ENCODE results near the gene PRDM16. TPM values are rescaled to one million over a fixed set of nuclear protein-coding genes. Genes with fewer than 3 reads are reported as not detected.

PRDM16 gene
- total RNA-seq, 2 experiments from 2014 or later = 0.05 to 0.20 TPM

DNA sequence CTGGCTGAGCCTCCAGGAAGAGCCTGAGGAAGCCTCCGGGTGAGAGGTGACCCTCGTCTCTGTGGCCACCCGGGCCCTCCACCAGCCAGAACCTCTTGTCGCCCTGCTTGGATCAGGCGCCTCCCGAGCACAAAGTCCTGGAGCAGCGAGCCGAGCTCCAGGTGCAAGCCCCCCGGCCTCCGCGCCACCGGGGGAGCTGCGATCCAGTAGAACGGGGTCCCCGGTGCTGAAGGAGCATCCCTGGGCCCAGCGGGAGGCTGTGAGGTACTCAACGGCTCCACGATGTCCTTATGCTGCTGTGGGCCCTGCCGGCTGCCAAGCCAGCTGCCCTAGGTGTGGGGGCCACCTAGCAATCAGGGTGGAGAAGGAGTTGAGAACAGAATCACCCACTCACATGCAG lies 102.8 kb downstream of the PRDM16 start:
- Mint-ChIP-seq H3K27me3 (ENCODE audit: low read depth) (peaks cover 37% of the 10 kb centered on the region), H3K9me3 (no peaks in the 10 kb centered on the region), H3K27ac (no peak overlapping the region), H3K4me3 (no peak overlapping the region), H3K36me3 (ENCODE audit: low read depth) (no peaks in the 10 kb centered on the region), H3K4me1 (ENCODE audit: low read depth) (no peaks in the 10 kb centered on the region)
- intact Hi-C loops (cut with micrococcal nuclease) = loop anchor here (1.0 kb wide), 1 partner anchor 21 kb away; no protein-coding TSS in a partner anchor
- no peak for DNase-seq
- CTCF ChIA-PET = no interaction called here

GRCh38 chr1:3172431-3173380 lies 103.7 kb downstream of the PRDM16 start:
- H3K36me3 Mint-ChIP-seq (ENCODE audit: low read depth) = no peaks in the 10 kb centered on the region
- no peaks in the 10 kb centered on the region for H3K9me3 Mint-ChIP-seq
- intact Hi-C loops (cut with micrococcal nuclease) = loop anchor here (1.0 kb wide), 1 partner anchor 22 kb away; no protein-coding TSS in a partner anchor
- CTCF ChIA-PET = no interaction called here
- H3K4me1 Mint-ChIP-seq (ENCODE audit: low read depth) = no peaks in the 10 kb centered on the region
- DNase-seq = no peak
- peaks cover 37% of the 10 kb centered on the region for H3K27me3 Mint-ChIP-seq (ENCODE audit: low read depth)
- no peak overlapping the region for H3K27ac Mint-ChIP-seq
- no peak overlapping the region for H3K4me3 Mint-ChIP-seq

- no peak overlapping the region for H3K4me3 Mint-ChIP-seq
- no peak overlapping the region for H3K27ac Mint-ChIP-seq
- no peaks in the 10 kb centered on the region for H3K4me1 Mint-ChIP-seq (ENCODE audit: low read depth)
Measured at GRCh38 chr1:3173381-3173980, 104.5 kb downstream of the PRDM16 start.

DNA sequence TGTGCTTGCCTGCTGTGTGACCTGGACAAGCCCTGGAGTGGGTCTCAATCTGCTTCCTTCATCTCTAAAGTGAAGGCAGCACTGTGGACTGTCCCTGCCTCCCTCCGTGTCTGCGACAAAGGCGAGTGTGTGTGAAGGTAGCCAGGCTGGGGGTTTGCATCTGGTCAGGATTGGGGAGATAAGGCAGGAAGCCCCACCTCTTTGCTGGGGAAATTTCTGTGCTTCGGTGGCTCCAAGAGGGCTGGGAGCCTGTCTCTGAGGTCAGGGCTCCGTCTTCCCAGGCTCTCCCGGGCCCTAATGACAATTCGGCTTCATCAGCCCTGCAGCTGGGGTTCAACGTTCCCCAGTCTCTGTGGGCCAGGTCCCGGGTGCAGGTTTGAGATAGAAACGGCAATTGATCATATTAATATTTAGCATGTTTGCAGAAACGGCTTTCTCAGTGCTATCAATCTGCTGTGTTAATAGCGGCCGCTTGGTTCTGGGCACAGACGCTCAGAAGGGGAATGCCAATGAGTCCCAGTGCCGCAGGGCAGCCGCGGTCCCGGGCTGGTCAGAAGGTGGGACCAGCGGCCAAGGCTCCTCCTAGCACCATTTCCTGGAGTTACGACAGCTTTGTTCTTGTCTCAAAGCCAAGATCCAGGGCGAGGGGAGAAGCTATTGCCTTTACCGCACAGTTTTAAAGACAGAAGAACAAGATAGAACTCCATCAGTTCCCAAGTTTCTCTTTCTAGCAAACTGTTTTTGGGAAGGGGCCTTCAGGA lies 105.7 kb downstream of the PRDM16 start:
- CTCF ChIA-PET = no interaction called here
- intact Hi-C loops (cut with micrococcal nuclease) = no loop called here
- H3K36me3 Mint-ChIP-seq (ENCODE audit: low read depth) = no peaks in the 10 kb centered on the region

More at GRCh38 chr1:3173381-3173980, 104.5 kb downstream of the PRDM16 start:
- intact Hi-C loops (cut with micrococcal nuclease) = no loop called here
- DNase-seq = no peak
- Mint-ChIP-seq H3K9me3 (no peaks in the 10 kb centered on the region), H3K36me3 (ENCODE audit: low read depth) (no peaks in the 10 kb centered on the region), H3K27me3 (ENCODE audit: low read depth) (peaks cover 37% of the 10 kb centered on the region)
- CTCF ChIA-PET = no interaction called here

DNA sequence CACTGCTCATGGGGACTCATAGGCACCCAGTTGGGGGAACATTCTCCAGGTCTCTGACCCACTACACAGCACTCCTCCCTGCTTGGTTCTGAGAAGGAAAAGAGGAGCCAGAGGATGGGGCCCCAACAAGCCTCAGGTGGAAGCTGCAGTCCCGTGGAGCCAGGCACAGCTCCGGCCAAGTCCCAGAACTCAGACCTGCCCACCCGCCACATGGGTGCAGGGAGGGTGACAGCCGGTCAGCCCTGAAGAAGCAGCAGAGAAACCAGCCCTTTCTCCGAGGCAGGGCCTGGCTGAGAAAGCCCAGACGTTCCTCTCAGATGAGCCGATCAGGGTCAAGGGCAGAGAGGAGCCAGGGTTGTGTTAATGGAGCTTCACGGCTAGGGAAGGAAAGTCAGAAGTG lies 106.5 kb downstream of the PRDM16 start:
- Mint-ChIP-seq H3K9me3 (no peaks in the 10 kb centered on the region), H3K27ac (no peak overlapping the region), H3K4me3 (no peak overlapping the region), H3K27me3 (ENCODE audit: low read depth) (peaks cover 35% of the 10 kb centered on the region), H3K4me1 (ENCODE audit: low read depth) (no peaks in the 10 kb centered on the region), H3K36me3 (ENCODE audit: low read depth) (no peaks in the 10 kb centered on the region)
- CTCF ChIA-PET = no interaction called here
- intact Hi-C loops (cut with micrococcal nuclease) = no loop called here
- no peak for DNase-seq

More for the DNA sequence above, 105.7 kb downstream of the PRDM16 start:
- Mint-ChIP-seq H3K4me1 (ENCODE audit: low read depth) (no peaks in the 10 kb centered on the region), H3K4me3 (no peak overlapping the region), H3K27me3 (ENCODE audit: low read depth) (peaks cover 36% of the 10 kb centered on the region), H3K27ac (no peak overlapping the region), H3K9me3 (no peaks in the 10 kb centered on the region)
- no peak for DNase-seq

DNA sequence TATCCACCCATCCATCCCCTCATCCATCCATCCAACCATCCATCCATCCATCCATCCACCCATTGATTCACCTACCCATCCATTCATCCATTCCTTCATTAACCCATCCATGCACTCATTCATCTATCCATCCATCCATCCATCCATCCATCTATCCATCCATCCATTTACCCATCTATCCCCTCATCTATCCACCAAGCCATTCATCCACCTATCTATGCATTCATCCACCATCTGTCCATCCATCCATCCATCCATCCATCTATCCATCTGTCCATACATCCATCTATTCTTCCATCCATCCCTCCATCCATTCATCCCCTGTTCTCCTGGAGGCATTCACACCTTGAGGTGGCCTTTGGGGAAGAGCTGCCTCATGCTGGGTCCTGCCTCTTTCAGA lies 107.0 kb downstream of the PRDM16 start:
- CTCF ChIA-PET = no interaction called here

DNA sequence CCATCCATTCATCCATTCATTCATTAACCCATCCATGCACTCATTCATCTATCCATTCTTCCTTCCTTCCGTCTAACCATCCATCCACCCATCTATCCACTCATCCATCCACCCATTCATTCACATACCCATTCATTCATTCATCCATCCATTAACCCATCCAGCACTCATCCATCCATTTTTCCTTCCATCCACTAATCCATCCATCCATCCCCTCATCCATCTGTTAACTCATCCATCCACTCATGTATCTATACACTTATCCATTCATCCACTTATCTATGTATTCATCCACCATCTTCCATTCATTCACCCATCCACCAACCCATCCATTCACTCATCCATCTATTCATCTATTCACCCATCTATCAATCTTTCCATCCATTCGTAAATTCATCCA lies 107.8 kb downstream of the PRDM16 start:
- no peak for DNase-seq
- no peaks in the 10 kb centered on the region for H3K9me3 Mint-ChIP-seq
- intact Hi-C loops (cut with micrococcal nuclease) = no loop called here

More for the DNA sequence above, 107.0 kb downstream of the PRDM16 start:
- intact Hi-C loops (cut with micrococcal nuclease) = no loop called here
- H3K27me3 Mint-ChIP-seq (ENCODE audit: low read depth) = peaks cover 31% of the 10 kb centered on the region
- no peaks in the 10 kb centered on the region for H3K9me3 Mint-ChIP-seq
- H3K36me3 Mint-ChIP-seq (ENCODE audit: low read depth) = no peaks in the 10 kb centered on the region
- no peak overlapping the region for H3K4me3 Mint-ChIP-seq
- H3K27ac Mint-ChIP-seq = no peak overlapping the region
- no peaks in the 10 kb centered on the region for H3K4me1 Mint-ChIP-seq (ENCODE audit: low read depth)
- DNase-seq = no peak

DNA sequence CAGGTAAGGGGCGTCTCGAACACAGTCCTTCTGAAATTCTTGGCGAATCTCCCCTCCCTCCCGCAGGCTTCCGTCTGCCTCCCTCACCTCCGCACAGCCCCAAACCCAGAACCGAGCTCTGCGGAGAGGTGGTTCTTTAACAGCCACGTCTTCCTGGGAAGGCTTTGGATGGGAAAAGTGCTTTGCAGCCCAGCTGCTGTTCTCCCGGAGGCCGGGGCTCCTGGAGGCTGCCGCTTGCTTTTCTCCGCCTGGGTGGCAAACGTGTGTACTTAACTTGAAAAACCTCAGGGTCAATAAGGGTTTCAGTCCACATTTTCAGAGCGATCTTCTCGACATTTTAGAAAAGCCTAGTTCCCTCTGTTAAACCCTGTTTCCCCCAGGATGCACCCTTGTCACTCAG lies 109.3 kb downstream of the PRDM16 start:
- intact Hi-C loops (cut with micrococcal nuclease) = no loop called here
- Mint-ChIP-seq H3K4me3 (no peak overlapping the region), H3K27ac (no peak overlapping the region), H3K27me3 (ENCODE audit: low read depth) (peaks cover 16% of the 10 kb centered on the region), H3K36me3 (ENCODE audit: low read depth) (no peaks in the 10 kb centered on the region), H3K4me1 (ENCODE audit: low read depth) (no peaks in the 10 kb centered on the region), H3K9me3 (no peaks in the 10 kb centered on the region)
- no peak for DNase-seq
- CTCF ChIA-PET = no interaction called here

More for the DNA sequence above, 107.8 kb downstream of the PRDM16 start:
- CTCF ChIA-PET = no interaction called here
- peaks cover 26% of the 10 kb centered on the region for H3K27me3 Mint-ChIP-seq (ENCODE audit: low read depth)
- no peak overlapping the region for H3K4me3 Mint-ChIP-seq
- H3K4me1 Mint-ChIP-seq (ENCODE audit: low read depth) = no peaks in the 10 kb centered on the region
- no peak overlapping the region for H3K27ac Mint-ChIP-seq
- no peaks in the 10 kb centered on the region for H3K36me3 Mint-ChIP-seq (ENCODE audit: low read depth)

DNA sequence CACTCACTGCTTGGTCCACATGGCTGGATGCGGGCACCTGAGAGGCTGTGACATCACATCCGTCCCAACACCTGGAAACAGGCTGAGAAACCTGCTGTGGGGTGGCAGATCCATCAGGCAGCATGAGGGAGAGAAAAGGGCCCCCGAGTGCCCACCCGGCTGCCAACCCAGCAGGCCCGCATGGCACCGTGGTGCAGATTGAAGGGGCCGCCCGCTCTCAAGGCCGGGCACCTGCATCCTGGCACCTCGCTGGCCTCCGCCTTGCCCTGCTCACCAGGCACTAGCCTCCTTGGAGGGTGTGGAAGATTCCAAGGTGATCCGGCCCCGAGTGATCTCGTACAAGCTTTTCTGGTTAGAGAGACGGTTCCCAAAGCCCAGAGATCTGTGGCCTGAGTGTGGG lies 110.5 kb downstream of the PRDM16 start:
- Mint-ChIP-seq H3K36me3 (ENCODE audit: low read depth) (no peaks in the 10 kb centered on the region), H3K27ac (no peak overlapping the region), H3K9me3 (no peaks in the 10 kb centered on the region), H3K27me3 (ENCODE audit: low read depth) (peaks cover 9% of the 10 kb centered on the region), H3K4me1 (ENCODE audit: low read depth) (no peaks in the 10 kb centered on the region), H3K4me3 (no peak overlapping the region)
- no peak for DNase-seq
- intact Hi-C loops (cut with micrococcal nuclease) = no loop called here
- CTCF ChIA-PET = no interaction called here

- intact Hi-C loops (cut with micrococcal nuclease) = no loop called here
- no peak overlapping the region for H3K4me3 Mint-ChIP-seq
- no peaks in the 10 kb centered on the region for H3K36me3 Mint-ChIP-seq (ENCODE audit: low read depth)
- H3K9me3 Mint-ChIP-seq = no peaks in the 10 kb centered on the region
- CTCF ChIA-PET = no interaction called here
- H3K27me3 Mint-ChIP-seq (ENCODE audit: low read depth) = peaks cover 16% of the 10 kb centered on the region
- no peaks in the 10 kb centered on the region for H3K4me1 Mint-ChIP-seq (ENCODE audit: low read depth)
- DNase-seq = no peak
- H3K27ac Mint-ChIP-seq = no peak overlapping the region
Measured at GRCh38 chr1:3180915-3181314, 111.9 kb downstream of the PRDM16 start.

DNA sequence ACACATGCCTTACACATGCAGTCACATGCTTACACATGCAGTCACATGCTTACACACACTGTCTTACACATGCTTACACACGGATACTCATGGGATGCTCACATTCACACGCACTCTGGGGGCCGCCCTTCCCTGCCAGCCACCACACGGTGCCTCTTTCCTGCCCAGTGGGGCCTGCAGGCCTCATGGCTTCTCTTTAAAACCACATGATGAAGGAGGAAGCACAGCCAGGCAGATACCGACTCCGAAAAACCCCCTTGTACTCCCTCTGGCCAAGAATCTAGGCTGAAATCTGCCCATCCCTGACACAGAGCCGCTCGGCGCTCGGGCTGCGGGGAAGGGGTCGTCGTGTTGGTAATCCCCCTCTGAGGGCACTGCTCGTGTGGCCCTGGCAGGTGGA lies 113.0 kb downstream of the PRDM16 start:
- CTCF ChIA-PET = no interaction called here

GRCh38 chr1:3183411-3183810 lies 114.4 kb downstream of the PRDM16 start:
- no peaks in the 10 kb centered on the region for H3K4me1 Mint-ChIP-seq (ENCODE audit: low read depth)
- peaks cover 22% of the 10 kb centered on the region for H3K27me3 Mint-ChIP-seq (ENCODE audit: low read depth)
- H3K4me3 Mint-ChIP-seq = no peak overlapping the region
- no peak overlapping the region for H3K27ac Mint-ChIP-seq
- intact Hi-C loops (cut with micrococcal nuclease) = no loop called here
- H3K36me3 Mint-ChIP-seq (ENCODE audit: low read depth) = no peaks in the 10 kb centered on the region
- no peaks in the 10 kb centered on the region for H3K9me3 Mint-ChIP-seq
- DNase-seq = no peak
- CTCF ChIA-PET = no interaction called here

More for the DNA sequence above, 113.0 kb downstream of the PRDM16 start:
- Mint-ChIP-seq H3K4me1 (ENCODE audit: low read depth) (no peaks in the 10 kb centered on the region), H3K27me3 (ENCODE audit: low read depth) (peaks cover 16% of the 10 kb centered on the region), H3K36me3 (ENCODE audit: low read depth) (no peaks in the 10 kb centered on the region), H3K27ac (no peak overlapping the region), H3K4me3 (no peak overlapping the region), H3K9me3 (no peaks in the 10 kb centered on the region)
- intact Hi-C loops (cut with micrococcal nuclease) = no loop called here
- DNase-seq = no peak

Data from activated naive CD4-positive, alpha-beta T cell treated with anti-CD3 and anti-CD28 coated beads for 36 hours (primary cell).